ENCODE results near the gene GJC1. TPM values are rescaled to one million over a fixed set of nuclear protein-coding genes. Genes with fewer than 3 reads are reported as not detected.

The GJC1 gene
- total RNA-seq, 1 donor from 2014 or later = 76.9 TPM

DNA sequence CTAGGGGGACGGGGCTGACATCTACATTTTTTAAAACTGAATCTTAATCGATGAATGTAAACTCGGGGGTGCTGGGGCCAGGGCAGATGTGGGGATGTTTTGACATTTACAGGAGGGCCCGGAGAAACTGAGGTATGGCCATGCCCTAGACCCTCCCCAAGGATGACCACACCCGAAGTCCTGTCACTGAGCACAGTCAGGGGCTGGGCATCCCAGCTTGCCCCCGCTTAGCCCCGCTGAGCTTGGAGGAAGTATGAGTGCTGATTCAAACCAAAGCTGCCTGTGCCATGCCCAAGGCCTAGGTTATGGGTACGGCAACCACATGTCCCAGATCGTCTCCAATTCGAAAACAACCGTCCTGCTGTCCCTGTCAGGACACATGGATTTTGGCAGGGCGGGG lies 49.9 kb downstream of the GJC1 start:
- H3K27me3 Mint-ChIP-seq (ENCODE audit: insufficient read depth, low read depth) = peaks cover 7% of the 10 kb centered on the region
- no peaks in the 10 kb centered on the region for H3K9me3 ChIP-seq (ENCODE audit: low read depth)

DNA sequence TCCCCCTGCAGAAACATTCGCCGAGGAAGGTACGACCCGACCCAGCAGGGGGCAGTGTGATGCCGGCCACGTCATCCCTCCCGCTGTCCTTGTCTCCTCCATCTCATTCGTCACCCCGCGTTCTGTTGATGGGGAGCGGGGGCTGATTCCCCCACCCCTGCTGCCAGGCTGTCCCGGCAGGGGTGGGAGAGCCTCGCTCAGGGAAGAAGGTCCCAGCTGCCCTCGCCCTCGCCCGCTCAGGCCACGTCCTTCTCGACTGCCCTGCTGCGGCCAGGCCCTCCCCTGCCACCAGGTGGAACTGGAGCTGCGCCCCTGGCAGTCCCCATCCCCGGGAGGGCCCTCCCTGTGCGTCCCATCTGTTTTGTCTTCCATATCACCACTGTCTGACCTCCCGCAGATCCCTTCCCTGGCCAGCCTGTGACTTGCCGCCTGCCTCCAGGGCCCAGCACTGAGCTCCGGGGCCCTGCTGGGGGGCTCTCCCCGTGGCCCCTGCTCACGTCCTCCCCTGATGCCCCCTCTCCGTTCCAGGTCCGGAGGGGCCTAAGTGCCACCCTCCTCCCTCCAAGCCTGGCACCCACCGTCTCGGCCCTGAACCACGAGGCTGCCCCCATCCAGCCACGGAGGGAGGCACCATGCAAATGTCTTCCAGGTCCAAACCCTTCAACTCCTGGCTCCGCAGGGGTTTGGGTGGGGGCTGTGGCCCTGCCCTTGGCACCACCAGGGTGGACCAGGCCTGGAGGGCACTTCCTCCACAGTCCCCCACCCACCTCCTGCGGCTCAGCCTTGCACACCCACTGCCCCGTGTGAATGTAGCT lies 50.7 kb downstream of the GJC1 start:
- H3K9ac ChIP-seq = no peak overlapping the region

More for the DNA sequence above, 49.9 kb downstream of the GJC1 start:
- peaks cover 13% of the 10 kb centered on the region for H3F3A ChIP-seq (ENCODE audit: low read depth)
- no peaks in the 10 kb centered on the region for H3K36me3 ChIP-seq
- no peak for TF ChIP-seq EZH2phosphoT487 (IDR thresholded peaks at IDR 0.05)
- TF ChIP-seq EZH2 (IDR thresholded peaks at IDR 0.05) = no peak
- TF ChIP-seq, protein P1, sequence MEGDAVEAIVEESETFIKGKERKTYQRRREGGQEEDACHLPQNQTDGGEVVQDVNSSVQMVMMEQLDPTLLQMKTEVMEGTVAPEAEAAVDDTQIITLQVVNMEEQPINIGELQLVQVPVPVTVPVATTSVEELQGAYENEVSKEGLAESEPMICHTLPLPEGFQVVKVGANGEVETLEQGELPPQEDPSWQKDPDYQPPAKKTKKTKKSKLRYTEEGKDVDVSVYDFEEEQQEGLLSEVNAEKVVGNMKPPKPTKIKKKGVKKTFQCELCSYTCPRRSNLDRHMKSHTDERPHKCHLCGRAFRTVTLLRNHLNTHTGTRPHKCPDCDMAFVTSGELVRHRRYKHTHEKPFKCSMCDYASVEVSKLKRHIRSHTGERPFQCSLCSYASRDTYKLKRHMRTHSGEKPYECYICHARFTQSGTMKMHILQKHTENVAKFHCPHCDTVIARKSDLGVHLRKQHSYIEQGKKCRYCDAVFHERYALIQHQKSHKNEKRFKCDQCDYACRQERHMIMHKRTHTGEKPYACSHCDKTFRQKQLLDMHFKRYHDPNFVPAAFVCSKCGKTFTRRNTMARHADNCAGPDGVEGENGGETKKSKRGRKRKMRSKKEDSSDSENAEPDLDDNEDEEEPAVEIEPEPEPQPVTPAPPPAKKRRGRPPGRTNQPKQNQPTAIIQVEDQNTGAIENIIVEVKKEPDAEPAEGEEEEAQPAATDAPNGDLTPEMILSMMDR (IDR thresholded peaks at IDR 0.05) = no peak
- H3K4me3 ChIP-seq = no peak overlapping the region
- H3K27ac Mint-ChIP-seq = no peak overlapping the region
- no peaks in the 10 kb centered on the region for H3K79me2 ChIP-seq (ENCODE audit: low read depth)
- no peak overlapping the region for H3K4me3 Mint-ChIP-seq
- H4K20me1 ChIP-seq (ENCODE audit: low read depth) = no peaks in the 10 kb centered on the region
- no peak overlapping the region for H3K4me2 ChIP-seq
- no peak overlapping the region for H2AFZ ChIP-seq (replicated peaks)
- H3K9ac ChIP-seq = no peak overlapping the region
- no peak overlapping the region for H3K27ac ChIP-seq
- no peaks in the 10 kb centered on the region for H3K9me3 Mint-ChIP-seq
- peaks cover 20% of the 10 kb centered on the region for H3K27me3 ChIP-seq
- H3K36me3 Mint-ChIP-seq = no peaks in the 10 kb centered on the region
- H3K4me1 ChIP-seq = peaks cover 17% of the 10 kb centered on the region
- peaks cover 20% of the 10 kb centered on the region for H3K4me1 Mint-ChIP-seq
- DNase-seq (ENCODE audit: low spot score) = no peak

GRCh38 chr17:44778656-44779210 lies 51.4 kb downstream of the GJC1 start:
- no peak for DNase-seq (ENCODE audit: low spot score)
- peaks cover 18% of the 10 kb centered on the region for H3K4me1 Mint-ChIP-seq
- Histone ChIP-seq H3K36me3 (no peaks in the 10 kb centered on the region), H2AFZ (replicated peaks) (peak overlapping the region; percentile 75), H4K20me1 (ENCODE audit: low read depth) (no peaks in the 10 kb centered on the region), H3K27ac (no peak overlapping the region), H3K9me3 (ENCODE audit: low read depth) (no peaks in the 10 kb centered on the region), H3K9ac (no peak overlapping the region), H3K27me3 (peaks cover 20% of the 10 kb centered on the region), H3K4me3 (peak overlapping the region; percentile 60), H3K4me2 (peak overlapping the region; percentile 81), H3K4me1 (peaks cover 17% of the 10 kb centered on the region), H3K79me2 (ENCODE audit: low read depth) (no peaks in the 10 kb centered on the region), H3F3A (ENCODE audit: low read depth) (peaks cover 16% of the 10 kb centered on the region)
- peak overlapping the region; percentile 46 for H3K4me3 Mint-ChIP-seq
- TF ChIP-seq, protein P1 (IDR thresholded peaks at IDR 0.05) = no peak
- TF ChIP-seq EZH2phosphoT487 (IDR thresholded peaks at IDR 0.05) (no peak), EZH2 (IDR thresholded peaks at IDR 0.05) (no peak)
- H3K36me3 Mint-ChIP-seq = no peaks in the 10 kb centered on the region
- H3K9me3 Mint-ChIP-seq = no peaks in the 10 kb centered on the region
- H3K27ac Mint-ChIP-seq = no peak overlapping the region
- peaks cover 7% of the 10 kb centered on the region for H3K27me3 Mint-ChIP-seq (ENCODE audit: insufficient read depth, low read depth)

More for the DNA sequence above, 50.7 kb downstream of the GJC1 start:
- Mint-ChIP-seq H3K4me3 (peak overlapping the region; percentile 46), H3K27ac (peak overlapping the region; percentile 33), H3K9me3 (no peaks in the 10 kb centered on the region), H3K36me3 (no peaks in the 10 kb centered on the region), H3K4me1 (peaks cover 18% of the 10 kb centered on the region), H3K27me3 (ENCODE audit: insufficient read depth, low read depth) (peaks cover 7% of the 10 kb centered on the region)
- no peak for TF ChIP-seq EZH2 (IDR thresholded peaks at IDR 0.05)
- TF ChIP-seq, protein P1 (IDR thresholded peaks at IDR 0.05) = peak; percentile 81
- peak overlapping the region; percentile 75 for H2AFZ ChIP-seq (replicated peaks)
- peak overlapping the region; percentile 60 for H3K4me3 ChIP-seq
- H3K79me2 ChIP-seq (ENCODE audit: low read depth) = no peaks in the 10 kb centered on the region
- peak; percentile 85 for DNase-seq (ENCODE audit: low spot score)
- peak overlapping the region; percentile 81 for H3K4me2 ChIP-seq
- H3K27me3 ChIP-seq = peaks cover 20% of the 10 kb centered on the region
- peaks cover 16% of the 10 kb centered on the region for H3F3A ChIP-seq (ENCODE audit: low read depth)
- no peak overlapping the region for H3K27ac ChIP-seq
- H4K20me1 ChIP-seq (ENCODE audit: low read depth) = no peaks in the 10 kb centered on the region
- H3K4me1 ChIP-seq = peaks cover 17% of the 10 kb centered on the region
- H3K9me3 ChIP-seq (ENCODE audit: low read depth) = no peaks in the 10 kb centered on the region
- no peaks in the 10 kb centered on the region for H3K36me3 ChIP-seq

Data from neural progenitor cell (in vitro differentiated cells).